B cell (primary cell): Measurements from ENCODE around the gene ANKRD40CL. TPM values are rescaled to one million over a fixed set of nuclear protein-coding genes. Genes with fewer than 3 reads are reported as not detected.

ENCODE experiments used
- ATAC-seq: fragments of 200-7000 bp; cut with Tn5 transposase; one replicate; pipeline ENCODE4 v1.10.0; 2021; ENCODE audit warnings: low read depth, mild to moderate bottlenecking, moderate number of reproducible peaks, moderate library complexity
- CTCF ChIA-PET: fragments of 350-600 bp; sonication (Branson Sonifier 250); formaldehyde crosslinking; loops from one replicate; lab custom pipeline; 2021; ENCODE audit warnings: antibody characterized with exemption, inconsistent platforms; lab: Charles Lee
- POLR2A ChIA-PET: fragments of 350-600 bp; sonication (Branson Sonifier 250); formaldehyde crosslinking; loops from one replicate; lab custom pipeline; 2021; ENCODE audit warnings: antibody characterized with exemption; lab: Charles Lee
- DNase-seq: peaks from one replicate; pipeline ENCODE4 v3.0.0; 2013
- H2AFZ ChIP-seq: 2 replicates; pipeline ENCODE4 v1.6.1; 2012; ENCODE audit warnings: mild to moderate bottlenecking, low read depth, low read length; ENCODE audit not compliant: insufficient read depth, poor library complexity, severe bottlenecking
- H3K27ac ChIP-seq, 2 donors: 1 replicate in 1 of 2; 2 replicates in 1 of 2; pipeline ENCODE4 v1.5.1; 2012 to 2013; ENCODE audit warnings: low read length in 2 of 2, mild to moderate bottlenecking in 2 of 2, moderate library complexity in 1 of 2
- H3K27me3 ChIP-seq, 4 experiments: fragments of 200-600 bp in 1 of 4; sonication (generic) in 1 of 4; replicated peaks in 1 of 4; 1 replicate in 2 of 4; 2 replicates in 2 of 4; pipeline versions ENCODE4 v1.6.1 to v1.7.0; 2013 to 2016; ENCODE audit warnings: low read length in 3 of 4, mild to moderate bottlenecking in 2 of 4, mixed read lengths in 1 of 4, moderate library complexity in 1 of 4; ENCODE audit not compliant: insufficient read depth in 4 of 4, control insufficient read depth in 3 of 4; ENCODE audit errors: control extremely low read depth in 1 of 4
- H3K36me3 ChIP-seq, 2 experiments: replicated peaks in 1 of 2; 1 replicate in 1 of 2; 2 replicates in 1 of 2; pipeline versions ENCODE4 v1.6.1 to v1.7.1; 2013; ENCODE audit warnings: low read length in 1 of 2; ENCODE audit not compliant: insufficient read depth in 2 of 2, control insufficient read depth in 1 of 2; ENCODE audit errors: control extremely low read depth in 1 of 2, extremely low read depth in 1 of 2
- H3K4me1 ChIP-seq, 2 donors: fragments of 200-600 bp in 1 of 2; sonication (generic) in 1 of 2; 1 replicate in 1 of 2; 2 replicates in 1 of 2; pipeline versions ENCODE4 v1.5.1 to v1.6.1; 2013 to 2017; ENCODE audit warnings: low read length in 2 of 2; ENCODE audit not compliant: control insufficient read depth in 2 of 2, insufficient read depth in 2 of 2
- H3K4me2 ChIP-seq: replicated peaks from 2 replicates; pipeline ENCODE3; 2012; ENCODE audit warnings: mild to moderate bottlenecking, low read depth, low read length; ENCODE audit not compliant: poor library complexity, severe bottlenecking
- H3K4me3 ChIP-seq, 5 experiments: fragments of 200-600 bp in 1 of 5; sonication (generic) in 1 of 5; 1 replicate in 3 of 5; 2 replicates in 2 of 5; pipeline versions ENCODE4 v1.5.1 to v1.7.0; 2011 to 2016; ENCODE audit warnings: low read length in 4 of 5, mild to moderate bottlenecking in 4 of 5, low read depth in 2 of 5, control low read depth in 1 of 5, moderate library complexity in 1 of 5; ENCODE audit not compliant: insufficient read depth in 1 of 5; ENCODE audit errors: control extremely low read depth in 1 of 5, extremely low read depth in 1 of 5
- H3K79me2 ChIP-seq: fragments of 200-600 bp; sonication (generic); one replicate; pipeline ENCODE4 v1.6.0; 2016; ENCODE audit warnings: low read length; ENCODE audit not compliant: control insufficient read depth, insufficient read depth
- H3K9ac ChIP-seq: fragments of 200-600 bp; sonication (generic); 2 replicates; pipeline ENCODE4 v1.6.1; 2017; ENCODE audit warnings: mild to moderate bottlenecking, low read length, moderate library complexity
- H3K9me3 ChIP-seq, 3 donors: one replicate each; pipeline versions ENCODE4 v1.6.1 to v1.7.1; 2013; ENCODE audit warnings: low read length in 2 of 3; ENCODE audit not compliant: control insufficient read depth in 2 of 3, insufficient read depth in 1 of 3; ENCODE audit errors: control extremely low read depth in 1 of 3
- H4K20me1 ChIP-seq: 2 replicates; pipeline ENCODE4 v1.6.0; 2012; ENCODE audit warnings: mild to moderate bottlenecking, low read length; ENCODE audit not compliant: insufficient read depth, control insufficient read depth, poor library complexity, severe bottlenecking
- H3K27ac Mint-ChIP-seq: one replicate; pipeline ENCODE4 v1.8.0; 2021; ENCODE audit warnings: mixed read lengths
- H3K27me3 Mint-ChIP-seq: one replicate; pipeline ENCODE4 v1.8.0; 2021; ENCODE audit warnings: mixed read lengths
- H3K4me1 Mint-ChIP-seq: one replicate; pipeline ENCODE4 v1.8.0; 2021; ENCODE audit warnings: mixed read lengths
- H3K4me3 Mint-ChIP-seq: one replicate; pipeline ENCODE4 v1.8.0; 2021; ENCODE audit warnings: mixed read lengths
- H3K9me3 Mint-ChIP-seq: one replicate; pipeline ENCODE4 v1.8.0; 2022; ENCODE audit warnings: mixed read lengths; ENCODE audit not compliant: insufficient read depth
- EZH2 ChIP-seq: IDR thresholded peaks from 2 replicates; pipeline ENCODE4 v1.6.1; 2012; ENCODE audit warnings: borderline replicate concordance, low read depth, mild to moderate bottlenecking, moderate library complexity, low read length; ENCODE audit not compliant: insufficient read depth, poor library complexity, severe bottlenecking
- WGBS: methylation state at CpG from one replicate; pipeline ENCODE4 v1.1.5; 2013; ENCODE audit warnings: missing lambda C conversion rate; ENCODE audit not compliant: insufficient coverage; 5-methylcytosine and 5-hydroxymethylcytosine counted together
- intact Hi-C: fragments of 100-400 bp; cut with micrococcal nuclease; formaldehyde crosslinking; loops from one replicate; pipeline ENCODE4 v1.10.0; 2022
- polyA plus RNA-seq: library from polyadenylated mRNA; depleted of rRNA; stranded (reverse); fragments of >200 nt; gene quantifications from 2 replicates; pipeline ENCODE4 v1.2.3, GENCODE V29; 2012
- total RNA-seq, 2 donors: library from RNA; stranded (reverse); fragments of 120-200 nt in 1 of 2; gene quantifications; 1 replicate in 1 of 2; 2 replicates in 1 of 2; pipeline versions ENCODE4 v1.2.3 to v1.2.4, GENCODE V29; 2013 to 2022
- TF ChIP-seq, protein P1 (sequence below): fragments of 200-600 bp; IDR thresholded peaks from one replicate; pipeline ENCODE4 v1.8.0; 2022; ENCODE audit warnings: antibody characterized with exemption, mild to moderate bottlenecking

Gene ANKRD40CL
- total and polyA plus RNA-seq, 2 donors (not counting 1 experiment from before 2014, with no cell fraction given), result not detected

DNA sequence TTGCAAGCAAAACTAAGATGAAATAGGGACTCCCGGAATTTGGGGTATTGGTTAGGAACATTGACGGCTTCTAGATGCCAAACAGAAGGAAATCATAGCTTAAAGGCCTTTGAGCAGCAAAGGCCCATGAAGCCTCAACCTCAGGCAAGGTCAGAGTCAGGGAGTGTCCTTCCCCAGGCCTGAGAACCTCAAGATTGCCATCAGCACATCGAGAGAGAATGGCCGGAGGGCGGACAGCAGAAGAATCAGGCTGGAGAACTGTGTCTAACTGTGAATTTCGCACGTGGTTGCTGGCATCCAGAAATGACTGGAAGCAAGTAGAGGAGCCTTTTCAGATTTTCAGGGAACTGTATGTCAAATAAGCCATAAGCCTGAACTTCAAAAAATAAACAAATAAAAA is 24.8 kb upstream of the ANKRD40CL start:
- intact Hi-C loops, result no loop called here

DNA sequence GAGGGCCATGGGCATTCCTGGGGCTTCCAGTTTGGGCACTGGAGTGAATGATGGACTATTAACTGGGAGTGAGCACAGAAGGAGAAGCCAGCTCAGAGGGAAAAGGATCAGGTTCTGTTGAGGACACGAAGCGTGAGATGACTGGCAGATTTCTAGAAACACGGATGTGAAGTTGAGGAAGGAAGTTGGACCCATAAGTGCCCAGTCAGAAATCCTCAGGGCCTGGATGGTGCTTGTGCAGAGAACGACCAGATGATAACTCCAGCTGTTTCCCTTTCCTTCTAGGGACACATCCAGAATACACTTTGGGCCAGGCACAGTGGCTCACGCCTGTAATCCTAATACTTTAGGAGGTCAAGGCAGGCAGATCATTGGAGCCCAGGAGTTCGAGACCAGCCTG is 23.3 kb upstream of the ANKRD40CL start:
- POLR2A ChIA-PET, result no interaction called here
- no peaks in the 10 kb centered on the region for H3K36me3 ChIP-seq
- H3K9me3 ChIP-seq, result no peaks in the 10 kb centered on the region
- Mint-ChIP-seq H3K4me1 (no peaks in the 10 kb centered on the region), H3K9me3 (no peaks in the 10 kb centered on the region), H3K27ac (no peak overlapping the region), H3K27me3 (peaks cover 4% of the 10 kb centered on the region), H3K4me3 (no peak overlapping the region)
- H3K4me1 ChIP-seq, result no peaks in the 10 kb centered on the region
- no peak overlapping the region for H3K4me2 ChIP-seq
- DNase-seq (no peak), ATAC-seq (no peak)
- no peak overlapping the region for H3K27ac ChIP-seq
- no peak overlapping the region for H3K9ac ChIP-seq
- 27% methylated on average over 5 of the region's 6 CpGs for WGBS
- no peaks in the 10 kb centered on the region for H3K27me3 ChIP-seq
- intact Hi-C loops, result no loop called here
- no peak for TF ChIP-seq EZH2
- TF ChIP-seq, protein P1, sequence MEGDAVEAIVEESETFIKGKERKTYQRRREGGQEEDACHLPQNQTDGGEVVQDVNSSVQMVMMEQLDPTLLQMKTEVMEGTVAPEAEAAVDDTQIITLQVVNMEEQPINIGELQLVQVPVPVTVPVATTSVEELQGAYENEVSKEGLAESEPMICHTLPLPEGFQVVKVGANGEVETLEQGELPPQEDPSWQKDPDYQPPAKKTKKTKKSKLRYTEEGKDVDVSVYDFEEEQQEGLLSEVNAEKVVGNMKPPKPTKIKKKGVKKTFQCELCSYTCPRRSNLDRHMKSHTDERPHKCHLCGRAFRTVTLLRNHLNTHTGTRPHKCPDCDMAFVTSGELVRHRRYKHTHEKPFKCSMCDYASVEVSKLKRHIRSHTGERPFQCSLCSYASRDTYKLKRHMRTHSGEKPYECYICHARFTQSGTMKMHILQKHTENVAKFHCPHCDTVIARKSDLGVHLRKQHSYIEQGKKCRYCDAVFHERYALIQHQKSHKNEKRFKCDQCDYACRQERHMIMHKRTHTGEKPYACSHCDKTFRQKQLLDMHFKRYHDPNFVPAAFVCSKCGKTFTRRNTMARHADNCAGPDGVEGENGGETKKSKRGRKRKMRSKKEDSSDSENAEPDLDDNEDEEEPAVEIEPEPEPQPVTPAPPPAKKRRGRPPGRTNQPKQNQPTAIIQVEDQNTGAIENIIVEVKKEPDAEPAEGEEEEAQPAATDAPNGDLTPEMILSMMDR, result no peak
- CTCF ChIA-PET, result interaction anchor here (0.6 kb wide), 1 partner anchor 8 kb away, joined by 3 read pairs; no protein-coding TSS in a partner anchor
- H4K20me1 ChIP-seq, result no peaks in the 10 kb centered on the region
- H3K4me3 ChIP-seq, result no peak overlapping the region
- no peaks in the 10 kb centered on the region for H3K79me2 ChIP-seq
- H2AFZ ChIP-seq, result no peak overlapping the region

More for the DNA sequence above, 24.8 kb upstream of the ANKRD40CL start:
- no peaks in the 10 kb centered on the region for H3K36me3 ChIP-seq
- no peak overlapping the region for H3K4me2 ChIP-seq
- no peaks in the 10 kb centered on the region for H3K27me3 ChIP-seq
- H2AFZ ChIP-seq, result no peak overlapping the region
- ATAC-seq, result no peak
- TF ChIP-seq, protein P1, result no peak
- TF ChIP-seq EZH2, result no peak
- no peak overlapping the region for H3K4me3 ChIP-seq
- no peaks in the 10 kb centered on the region for H3K4me1 ChIP-seq
- ChIA-PET CTCF (no interaction called here), POLR2A (no interaction called here)
- H3K27me3 Mint-ChIP-seq, result peaks cover 4% of the 10 kb centered on the region
- no peaks in the 10 kb centered on the region for H3K9me3 Mint-ChIP-seq
- no peaks in the 10 kb centered on the region for H4K20me1 ChIP-seq
- no peaks in the 10 kb centered on the region for H3K9me3 ChIP-seq
- H3K79me2 ChIP-seq, result no peaks in the 10 kb centered on the region
- no peak overlapping the region for H3K9ac ChIP-seq
- H3K4me3 Mint-ChIP-seq, result no peak overlapping the region
- no peak overlapping the region for H3K27ac ChIP-seq
- H3K4me1 Mint-ChIP-seq, result no peaks in the 10 kb centered on the region
- no peak for DNase-seq
- no peak overlapping the region for H3K27ac Mint-ChIP-seq
- 98% methylated on average over 5 of the region's 7 CpGs for WGBS
